HG02943 (cell line): ENCODE data around the gene DYNC1LI2.
"Not testable (repeated sequence)": the region's sequence is repeated elsewhere in the genome, so short reads cannot be mapped to it uniquely, and the experiment has no call there.

Experiments used
- ATAC-seq: cut with Tn5 transposase; IDR thresholded peaks from one replicate; pipeline ENCODE4 v1.9.1; 2021; ENCODE audit warnings: mild to moderate bottlenecking, low read depth, moderate library complexity; ENCODE audit not compliant: unreplicated experiment

The DYNC1LI2 gene

GRCh38 chr16:66701026-66701425, 50.4 kb downstream of the DYNC1LI2 start:
- no peak for ATAC-seq

GRCh38 chr16:66699898-66700297, 51.5 kb downstream of the DYNC1LI2 start:
- no peak for ATAC-seq

- no peak for ATAC-seq
Observed at GRCh38 chr16:66698046-66698445, 53.4 kb downstream of the DYNC1LI2 start.

GRCh38 chr16:66696669-66697630, 54.5 kb downstream of the DYNC1LI2 start, which contains the start of gene CMTM4:
Gene CMTM4 (minus strand): TSS chr16:66696743. CDS start chr16:66696525, 218 bp downstream.
- peak; percentile 68 for ATAC-seq

GRCh38 chr16:66695935-66696668, 55.3 kb downstream of the DYNC1LI2 start:
- ATAC-seq, result peak; percentile 40

GRCh38 chr16:66695471-66695934, 55.9 kb downstream of the DYNC1LI2 start:
- no peak for ATAC-seq

- ATAC-seq, result no peak
Observed at GRCh38 chr16:66693149-66693548, 58.3 kb downstream of the DYNC1LI2 start.

- ATAC-seq, result no peak
Observed at GRCh38 chr16:66692341-66692740, 59.1 kb downstream of the DYNC1LI2 start.

GRCh38 chr16:66691234-66691633, 60.2 kb downstream of the DYNC1LI2 start:
- no peak for ATAC-seq

- no peak for ATAC-seq
Observed at GRCh38 chr16:66690106-66690847, 61.1 kb downstream of the DYNC1LI2 start.

- no peak for ATAC-seq
Observed at GRCh38 chr16:66689282-66689681, 62.1 kb downstream of the DYNC1LI2 start.

GRCh38 chr16:66687906-66688625, 63.3 kb downstream of the DYNC1LI2 start:
- ATAC-seq, result no peak

GRCh38 chr16:66685501-66686115, 65.8 kb downstream of the DYNC1LI2 start:
- ATAC-seq, result not testable (repeated sequence)

- ATAC-seq, result no peak
Observed at GRCh38 chr16:66682271-66682670, 69.1 kb downstream of the DYNC1LI2 start.

- no peak for ATAC-seq
Observed at GRCh38 chr16:66681676-66682075, 69.7 kb downstream of the DYNC1LI2 start.

GRCh38 chr16:66678337-66678736, 73.1 kb downstream of the DYNC1LI2 start:
- no peak for ATAC-seq

GRCh38 chr16:66677836-66678235, 73.6 kb downstream of the DYNC1LI2 start:
- ATAC-seq, result no peak

GRCh38 chr16:66677179-66677578, 74.2 kb downstream of the DYNC1LI2 start:
- ATAC-seq, result no peak

- no peak for ATAC-seq
Observed at GRCh38 chr16:66676599-66676998, 74.8 kb downstream of the DYNC1LI2 start.
